Kidney (tissue), 14 donors: ENCODE data around the gene CTNNAL1. TPM values are rescaled to one million over a fixed set of nuclear protein-coding genes. Genes with fewer than 3 reads are reported as not detected.

Source experiments
- DNase-seq, 5 donors: peaks; one replicate each; pipeline ENCODE4 v3.0.0-alpha.2; 2013 to 2020
- FAIRE-seq: peaks from 2 replicates; lab custom pipeline; 2012; peaks lifted over from hg19 to GRCh38; lab: Jason Lieb, UNC
- H3K27ac ChIP-seq, 2 donors: one replicate each; pipeline ENCODE4 v1.7.0; 2013; ENCODE audit warnings: low read depth in 2 of 2, low read length in 2 of 2, inconsistent platforms in 1 of 2
- H3K27me3 ChIP-seq: one replicate; pipeline ENCODE4 v1.7.1; 2013; ENCODE audit warnings: low read length, inconsistent platforms; ENCODE audit not compliant: control insufficient read depth, insufficient read depth
- H3K36me3 ChIP-seq, 3 donors: one replicate each; pipeline versions ENCODE4 v1.7.0 to v1.7.1; 2013; ENCODE audit warnings: low read length in 3 of 3, control low read depth in 1 of 3, inconsistent platforms in 1 of 3; ENCODE audit not compliant: insufficient read depth in 3 of 3, control insufficient read depth in 2 of 3
- H3K4me1 ChIP-seq, 3 donors: one replicate each; pipeline versions ENCODE4 v1.7.0 to v1.7.1; 2013; ENCODE audit warnings: low read length in 3 of 3, inconsistent platforms in 1 of 3, low read depth in 1 of 3; ENCODE audit not compliant: control insufficient read depth in 2 of 3, insufficient read depth in 2 of 3
- H3K4me3 ChIP-seq, 3 donors: one replicate each; pipeline versions ENCODE4 v1.7.0 to v1.8.1; 2013; ENCODE audit warnings: low read length in 3 of 3, control low read depth in 1 of 3, inconsistent platforms in 1 of 3
- H3K9ac ChIP-seq, 3 donors: one replicate each; pipeline versions ENCODE4 v1.7.0 to v1.7.1; 2013; ENCODE audit warnings: low read length in 3 of 3, control low read depth in 1 of 3, inconsistent platforms in 1 of 3
- H3K9me3 ChIP-seq, 3 donors: one replicate each; pipeline versions ENCODE4 v1.7.0 to v1.7.1; 2013; ENCODE audit warnings: low read length in 3 of 3, control low read depth in 1 of 3, inconsistent platforms in 1 of 3; ENCODE audit not compliant: control insufficient read depth in 2 of 3, insufficient read depth in 1 of 3
- intact Hi-C: fragments of 100-400 bp; cut with DNase I; formaldehyde crosslinking; loops from one replicate; pipeline ENCODE4 v1.11.1; 2022
- polyA plus RNA-seq: library from polyadenylated mRNA; stranded (reverse); fragments of 350-450 nt; fragmentation: Illumina TruSeq; extraction: RNeasy Lipid Tissue Mini Kit (QIAGEN cat#74804); gene quantifications from one replicate; pipeline ENCODE4 v1.2.3, GENCODE V29; 2014; ENCODE audit warnings: low read depth, low replicate concordance; ENCODE audit not compliant: insufficient read depth
- total RNA-seq: library from RNA; stranded (reverse); fragmentation: NEBNext Ultra II Directional; extraction: Animal tissue kit (Norgen Biotek cat#: 25700); gene quantifications from one replicate; pipeline ENCODE4 v1.2.1, GENCODE V29; 2021
- TF ChIP-seq, protein P1 (sequence below): IDR thresholded peaks from 3 replicates; pipeline ENCODE4 v1.5.1; 2012; ENCODE audit warnings: mild to moderate bottlenecking, moderate library complexity, borderline replicate concordance; ENCODE audit not compliant: insufficient read depth; ENCODE audit errors: extremely low read depth
- donor health status: control.
- donor health status: control.
- donor health status: control.
- donor health status: control.
- donor health status: control.
- donor health status: DM: yes; HTN: yes; CAD: no.
- donor health status: Normal renal cell carcinoma (clear cell type).

Gene CTNNAL1
- total and polyA plus RNA-seq, 2 donors from 2014 or later = 38.6 to 54.8 TPM

DNA sequence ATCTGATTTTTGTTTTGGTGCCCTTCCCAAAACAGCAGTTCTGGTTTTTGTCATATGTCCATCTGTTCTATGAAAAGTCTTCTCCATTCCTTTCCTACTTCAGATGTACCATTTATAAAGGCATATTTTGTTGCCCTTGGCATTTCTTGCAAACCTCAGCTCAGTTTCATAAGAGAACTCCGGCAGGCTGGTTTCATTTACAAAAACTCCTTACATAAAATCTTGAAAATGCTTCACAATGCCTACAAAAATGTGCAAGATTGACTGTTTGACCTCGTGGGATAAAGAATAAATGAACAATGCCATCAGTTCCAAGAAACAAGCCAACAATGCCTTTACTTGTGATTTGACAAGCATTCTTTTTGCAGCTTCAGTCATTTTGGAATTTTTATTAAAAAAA is 39.1 kb upstream of the CTNNAL1 start:
- no peaks in the 10 kb centered on the region for H3K4me1 ChIP-seq
- TF ChIP-seq, protein P1, sequence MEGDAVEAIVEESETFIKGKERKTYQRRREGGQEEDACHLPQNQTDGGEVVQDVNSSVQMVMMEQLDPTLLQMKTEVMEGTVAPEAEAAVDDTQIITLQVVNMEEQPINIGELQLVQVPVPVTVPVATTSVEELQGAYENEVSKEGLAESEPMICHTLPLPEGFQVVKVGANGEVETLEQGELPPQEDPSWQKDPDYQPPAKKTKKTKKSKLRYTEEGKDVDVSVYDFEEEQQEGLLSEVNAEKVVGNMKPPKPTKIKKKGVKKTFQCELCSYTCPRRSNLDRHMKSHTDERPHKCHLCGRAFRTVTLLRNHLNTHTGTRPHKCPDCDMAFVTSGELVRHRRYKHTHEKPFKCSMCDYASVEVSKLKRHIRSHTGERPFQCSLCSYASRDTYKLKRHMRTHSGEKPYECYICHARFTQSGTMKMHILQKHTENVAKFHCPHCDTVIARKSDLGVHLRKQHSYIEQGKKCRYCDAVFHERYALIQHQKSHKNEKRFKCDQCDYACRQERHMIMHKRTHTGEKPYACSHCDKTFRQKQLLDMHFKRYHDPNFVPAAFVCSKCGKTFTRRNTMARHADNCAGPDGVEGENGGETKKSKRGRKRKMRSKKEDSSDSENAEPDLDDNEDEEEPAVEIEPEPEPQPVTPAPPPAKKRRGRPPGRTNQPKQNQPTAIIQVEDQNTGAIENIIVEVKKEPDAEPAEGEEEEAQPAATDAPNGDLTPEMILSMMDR = no peak
- H3K9ac ChIP-seq = no peak overlapping the region
- intact Hi-C loops = no loop called here
- no peak overlapping the region for H3K27ac ChIP-seq
- no peak overlapping the region for H3K4me3 ChIP-seq
- H3K27me3 ChIP-seq = no peaks in the 10 kb centered on the region
- H3K9me3 ChIP-seq = no peaks in the 10 kb centered on the region
- H3K36me3 ChIP-seq = peaks cover 8 to 65% (median 43%) of the 10 kb centered on the region in 3 donors
- no peak for DNase-seq
- FAIRE-seq = no peak

DNA sequence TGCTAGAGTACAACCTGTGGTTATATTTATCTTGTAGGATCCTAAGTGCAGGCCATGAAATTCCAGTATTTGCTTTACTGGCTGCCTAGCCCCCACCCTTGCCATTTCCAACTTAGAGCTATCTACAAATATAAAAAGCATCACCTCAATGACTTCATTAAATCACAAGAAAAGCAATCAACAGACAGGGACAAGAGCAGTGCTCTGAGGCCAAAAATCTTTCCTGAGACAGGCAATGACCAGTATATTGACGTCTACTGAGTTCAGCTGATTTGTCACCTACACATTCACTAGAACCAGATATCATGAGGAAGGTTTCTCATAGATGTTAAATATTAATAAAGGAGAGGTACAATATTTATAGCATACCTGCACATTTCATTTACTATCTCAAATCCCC is 38.4 kb upstream of the CTNNAL1 start:
- intact Hi-C loops = no loop called here
- DNase-seq (no peak), FAIRE-seq (no peak)
- H3K36me3 ChIP-seq = peaks cover 9 to 64% (median 41%) of the 10 kb centered on the region in 3 donors
- TF ChIP-seq, protein P1 = no peak
- no peak overlapping the region for H3K9ac ChIP-seq
- no peaks in the 10 kb centered on the region for H3K27me3 ChIP-seq
- H3K9me3 ChIP-seq = no peaks in the 10 kb centered on the region
- H3K27ac ChIP-seq = no peak overlapping the region
- H3K4me1 ChIP-seq = no peaks in the 10 kb centered on the region
- no peak overlapping the region for H3K4me3 ChIP-seq

DNA sequence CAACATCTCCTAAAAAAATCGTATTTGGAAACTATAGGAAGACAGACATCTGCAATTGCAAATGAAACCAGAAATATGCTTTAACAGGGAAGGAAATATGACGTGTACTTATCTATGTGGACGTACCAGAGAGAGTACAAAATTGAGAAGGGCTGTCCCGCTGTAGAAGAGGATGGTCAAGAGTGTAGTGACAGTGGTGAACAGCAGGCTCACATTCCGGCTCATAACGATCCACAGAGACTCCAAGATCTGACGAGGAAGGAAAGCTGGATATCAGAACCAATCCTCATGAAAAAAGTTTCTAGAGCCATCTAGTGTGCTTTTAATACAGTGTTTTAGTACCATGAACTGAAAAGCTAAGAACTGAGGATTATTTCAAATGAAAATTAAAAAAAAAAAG is 37.1 kb upstream of the CTNNAL1 start:
- Histone ChIP-seq H3K27ac (no peak overlapping the region), H3K36me3 (peaks cover 11 to 66% (median 45%) of the 10 kb centered on the region in 3 donors)
- FAIRE-seq = no peak

More for the DNA sequence above, 37.1 kb upstream of the CTNNAL1 start:
- Histone ChIP-seq H3K4me3 (no peak overlapping the region), H3K9me3 (no peaks in the 10 kb centered on the region), H3K4me1 (no peaks in the 10 kb centered on the region), H3K27me3 (no peaks in the 10 kb centered on the region), H3K9ac (no peak overlapping the region)
- TF ChIP-seq, protein P1 = no peak
- intact Hi-C loops = no loop called here
- DNase-seq = no peak
